HG02973 (cell line): ENCODE data around the gene CISD2.
"Not testable (repeated sequence)": the region's sequence is repeated elsewhere in the genome, so short reads cannot be mapped to it uniquely, and the experiment has no call there.

Source experiments
- ATAC-seq: cut with Tn5 transposase; IDR thresholded peaks from one replicate; pipeline ENCODE4 v1.9.1; 2021; ENCODE audit warnings: moderate library complexity; ENCODE audit not compliant: unreplicated experiment

Gene CISD2, protein sequence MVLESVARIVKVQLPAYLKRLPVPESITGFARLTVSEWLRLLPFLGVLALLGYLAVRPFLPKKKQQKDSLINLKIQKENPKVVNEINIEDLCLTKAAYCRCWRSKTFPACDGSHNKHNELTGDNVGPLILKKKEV

DNA sequence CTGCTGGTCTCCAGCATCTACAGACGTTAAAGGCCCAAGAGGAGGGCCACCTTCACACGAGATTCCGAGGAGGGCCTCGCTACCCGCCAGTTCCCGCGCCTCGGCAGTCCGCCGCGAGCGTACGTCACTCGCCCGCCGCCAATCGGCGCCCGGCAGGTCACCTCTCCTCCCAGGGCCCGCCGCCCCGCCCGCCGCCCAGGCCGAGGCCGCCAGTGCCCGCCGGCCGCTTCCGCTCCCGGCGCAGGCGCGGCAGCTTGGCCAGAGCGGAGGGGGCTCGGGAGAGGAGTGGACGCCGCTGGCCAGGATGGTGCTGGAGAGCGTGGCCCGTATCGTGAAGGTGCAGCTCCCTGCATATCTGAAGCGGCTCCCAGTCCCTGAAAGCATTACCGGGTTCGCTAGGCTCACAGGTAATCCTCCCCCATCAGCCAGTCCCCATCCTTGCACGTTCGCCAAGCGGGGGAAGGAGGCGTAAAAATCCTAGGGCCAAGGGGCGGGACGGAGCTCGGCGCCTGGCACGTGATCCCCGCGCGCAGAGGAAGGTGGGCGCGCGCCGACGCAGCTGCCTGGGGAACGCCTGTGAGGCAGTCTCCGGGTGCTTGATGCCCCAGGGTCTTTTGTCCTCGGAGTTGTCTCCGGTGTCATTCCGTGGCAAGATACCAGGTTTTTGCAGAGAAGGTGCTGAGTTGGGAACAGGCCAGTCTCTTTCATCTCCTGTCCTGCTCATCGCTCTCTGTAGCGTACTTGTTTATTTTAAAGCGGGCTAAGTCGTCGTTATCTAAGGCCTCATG is at the start of gene CISD2:
TSS of gene CISD2 (plus strand) at position 212 of the 788 bp plus-strand sequence. CDS start at position 305, 93 bp downstream.
- peak; percentile 83 for ATAC-seq

GRCh38 chr4:102819100-102819499 is 49.7 kb upstream of the CISD2 start:
- not testable (repeated sequence) for ATAC-seq

GRCh38 chr4:102819588-102820365 is 49.0 kb upstream of the CISD2 start:
- ATAC-seq = no peak

DNA sequence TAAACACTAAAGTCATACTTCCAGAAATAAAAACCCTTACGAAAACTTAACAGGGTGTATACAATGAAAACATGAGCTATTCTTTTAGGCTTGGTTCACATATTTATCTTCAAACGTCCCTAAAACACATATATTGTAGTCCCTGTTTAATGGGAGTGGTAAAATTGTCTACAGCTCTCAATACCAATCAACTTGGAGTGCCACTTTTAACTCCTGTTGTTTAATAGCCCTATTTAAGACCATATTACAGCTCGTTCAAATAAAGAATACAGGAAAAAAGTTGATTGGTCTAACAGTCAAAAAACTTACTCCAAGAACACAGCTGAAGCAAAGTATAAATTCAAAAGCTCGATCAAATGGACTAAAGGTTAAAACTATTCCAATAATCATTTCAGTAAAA is 45.3 kb upstream of the CISD2 start:
- ATAC-seq = no peak

DNA sequence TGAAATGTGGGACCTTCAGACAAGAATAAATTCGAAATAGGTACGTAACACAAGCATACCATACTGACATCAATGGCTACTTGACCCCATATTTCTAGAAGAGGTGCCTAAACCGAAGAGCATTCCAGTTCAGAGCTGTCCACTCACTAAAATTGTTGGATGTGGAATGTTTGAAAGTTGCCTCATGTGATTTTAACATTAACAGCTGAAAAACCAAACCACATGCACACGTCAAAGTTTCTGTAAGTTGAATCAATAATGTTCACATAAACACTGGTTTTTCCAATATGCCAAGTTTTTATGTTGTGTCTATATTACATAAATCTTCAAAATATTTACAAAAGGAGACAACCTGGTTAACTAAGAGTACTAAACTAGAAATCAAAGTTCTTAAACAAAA is 44.9 kb upstream of the CISD2 start:
- ATAC-seq = no peak

GRCh38 chr4:102824398-102824797 is 44.4 kb upstream of the CISD2 start:
- ATAC-seq = no peak

- ATAC-seq = no peak
Measured at GRCh38 chr4:102825261-102826091, 43.3 kb upstream of the CISD2 start.

DNA sequence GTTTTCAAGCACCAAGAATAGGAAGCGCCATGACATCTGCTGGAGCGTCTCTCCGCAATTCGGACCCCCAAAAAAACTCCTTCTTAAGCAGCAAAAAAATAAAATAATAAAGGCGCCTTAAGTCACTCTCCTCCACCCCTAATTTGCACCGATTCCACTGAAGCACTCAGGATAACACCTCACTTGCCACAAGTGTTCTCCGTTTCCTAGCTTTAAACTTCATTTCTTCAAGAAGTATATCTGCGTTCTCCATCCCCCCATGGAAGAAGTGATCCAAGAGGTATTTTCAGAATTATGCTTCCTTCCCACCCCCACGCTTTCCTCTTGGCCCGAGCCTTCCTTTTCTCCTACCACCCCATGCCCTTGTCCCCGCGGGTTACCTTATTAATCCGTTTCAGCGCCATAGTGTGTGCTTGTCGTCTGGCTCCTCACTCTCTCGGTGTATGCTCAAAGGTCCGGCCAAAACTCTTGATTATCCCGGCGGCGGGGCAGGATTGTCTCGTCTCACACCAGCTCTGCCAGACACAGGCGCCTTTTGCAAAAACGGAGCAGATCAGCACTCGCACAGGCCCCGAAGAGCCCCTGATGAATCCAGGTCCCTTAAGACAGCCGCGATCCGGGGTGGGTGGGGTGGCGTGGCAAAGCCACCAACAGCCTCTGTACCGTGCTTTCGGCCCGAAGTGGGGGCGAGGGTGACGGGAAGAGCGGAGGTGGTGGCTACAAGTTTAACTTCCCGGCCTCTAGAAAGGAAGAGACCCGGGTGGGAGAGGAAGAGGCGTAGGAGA is 42.5 kb upstream of the CISD2 start:
- no peak for ATAC-seq

DNA sequence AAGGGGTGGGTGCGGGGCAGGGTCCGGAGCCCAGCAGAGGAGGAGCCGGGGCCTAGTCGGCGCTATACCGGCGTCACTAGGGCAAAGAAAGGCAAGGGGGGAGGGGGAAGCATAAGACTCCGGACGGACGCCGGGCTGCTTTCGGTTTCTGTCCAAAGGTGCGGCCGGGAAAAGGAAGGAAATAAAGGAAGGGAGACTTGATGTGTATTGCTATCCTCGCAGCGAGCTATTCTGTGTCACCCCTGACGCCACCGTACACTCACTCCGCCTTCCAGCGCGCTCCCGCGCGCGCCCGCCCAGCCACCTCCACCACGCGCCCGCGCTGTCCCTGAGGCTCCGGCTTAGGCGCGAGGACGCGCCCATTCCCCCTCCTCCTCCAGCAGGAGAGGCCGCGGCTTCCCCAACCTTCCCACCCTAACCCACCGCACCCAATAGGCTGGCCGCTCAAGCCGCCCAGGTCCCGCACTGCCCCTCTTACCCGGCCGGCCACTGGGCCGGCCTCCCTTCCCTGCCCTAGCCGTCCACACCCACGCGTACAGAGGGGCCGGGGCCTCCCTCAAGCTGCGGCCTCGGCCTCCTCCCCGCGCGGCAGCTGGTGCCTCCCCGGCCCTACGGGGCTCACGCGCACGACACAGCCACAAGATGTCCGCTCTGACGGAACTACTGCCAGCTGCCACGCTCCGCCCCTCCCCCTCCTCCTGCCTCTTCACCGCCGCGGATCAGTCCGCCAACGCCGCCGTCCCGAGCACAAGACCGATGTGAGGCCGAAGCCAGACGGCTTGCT is 41.7 kb upstream of the CISD2 start, which contains the start of gene UBE2D3:
TSS of gene UBE2D3 (minus strand) at position 662 of the 784 bp plus-strand sequence. CDS start 1,043 bp downstream, outside the sequence.
- peak; percentile 27 for ATAC-seq

DNA sequence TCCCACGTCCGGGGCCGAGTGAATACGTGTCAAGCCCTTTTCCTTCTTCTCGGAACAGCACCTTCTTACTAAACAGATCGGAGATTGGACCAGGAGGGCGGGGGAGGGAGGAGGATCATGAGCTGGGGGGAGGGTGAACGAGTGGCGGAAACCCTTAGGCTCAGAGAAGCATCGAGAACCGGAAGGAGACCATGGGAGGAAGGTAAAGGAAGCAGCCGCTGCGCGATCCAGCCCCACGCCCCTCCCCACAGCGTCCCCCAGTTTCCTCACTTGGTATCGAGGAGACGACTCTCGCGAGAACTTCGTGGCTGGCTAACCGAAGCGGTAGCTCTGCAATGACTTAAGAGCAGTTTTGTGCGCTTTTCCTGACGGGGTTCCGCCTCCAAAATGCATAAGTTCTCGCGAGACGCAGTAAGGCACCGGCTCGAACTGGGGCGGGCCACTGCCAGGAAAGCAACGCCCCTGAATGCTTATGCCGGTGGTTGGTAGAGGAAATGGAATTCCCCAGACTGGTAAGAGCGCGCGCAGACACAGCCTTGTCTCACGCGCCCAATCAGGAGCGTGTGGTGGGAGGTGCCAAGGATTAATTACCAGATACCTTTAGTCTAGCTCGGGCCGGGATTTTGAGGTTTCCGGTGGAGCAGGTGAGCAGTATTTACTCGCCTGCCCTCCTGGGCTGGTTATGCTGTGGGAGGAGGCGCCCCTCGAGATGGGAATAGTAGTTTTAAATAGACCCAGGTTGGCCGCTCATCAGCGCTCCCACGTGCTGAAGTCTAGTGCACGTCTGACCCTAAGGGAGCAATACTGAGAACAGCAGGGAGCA is 40.9 kb upstream of the CISD2 start:
- ATAC-seq = peak; percentile 70

DNA sequence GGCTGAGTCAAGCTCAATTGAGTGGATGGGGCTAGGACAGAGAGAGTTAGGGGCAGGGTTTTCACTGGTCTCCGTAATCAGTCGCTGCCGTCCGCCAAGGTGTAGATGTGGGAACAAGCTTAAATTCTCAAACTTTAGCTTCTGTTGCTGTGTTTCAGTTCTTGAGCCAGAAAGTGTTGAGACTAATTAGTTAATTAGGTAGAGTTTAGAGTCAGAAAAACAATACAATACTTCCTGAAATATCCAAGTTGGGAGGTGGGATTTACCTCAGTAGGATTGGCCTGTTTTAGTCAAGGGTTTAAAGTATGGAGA is 40.3 kb upstream of the CISD2 start:
- no peak for ATAC-seq

DNA sequence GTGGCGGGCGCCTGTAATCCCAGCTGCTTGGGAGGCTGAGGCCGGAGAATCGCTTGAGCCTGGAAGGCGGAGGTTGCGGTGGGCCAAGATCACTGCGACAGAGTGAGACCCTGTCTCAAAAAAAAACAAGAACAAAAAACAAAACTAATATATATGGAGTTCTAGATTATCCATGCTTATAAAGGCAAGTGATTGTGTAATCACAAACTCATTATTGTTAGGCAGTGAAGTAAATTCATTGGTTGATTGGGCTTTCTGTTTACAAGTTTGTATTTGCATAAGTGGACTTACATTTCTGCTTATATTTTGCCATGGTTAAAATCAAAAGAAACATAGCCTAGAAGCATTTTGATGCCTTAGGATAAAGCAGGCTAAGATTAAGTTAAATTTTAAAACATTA is 39.0 kb upstream of the CISD2 start:
- no peak for ATAC-seq

GRCh38 chr4:102832105-102832504 is 36.7 kb upstream of the CISD2 start:
- no peak for ATAC-seq

DNA sequence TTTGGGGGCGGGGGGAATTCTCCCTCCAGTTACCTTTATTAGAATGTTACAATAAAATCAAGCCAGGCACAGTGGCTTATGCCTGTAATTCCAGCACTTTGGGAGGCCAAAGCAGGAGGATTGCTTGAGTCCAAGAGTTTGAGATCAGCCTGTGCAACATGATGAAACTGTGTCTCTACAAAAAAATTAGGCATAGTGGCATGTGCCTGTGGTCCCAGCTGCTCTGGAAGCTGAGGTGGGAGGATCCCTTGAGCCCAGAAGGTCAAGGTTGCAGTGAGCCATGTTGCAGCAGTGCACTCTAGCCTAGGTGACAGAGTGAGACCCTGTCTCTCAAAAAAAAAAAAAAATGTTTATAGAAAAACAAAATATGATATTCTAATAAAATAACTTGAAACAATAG is 36.1 kb upstream of the CISD2 start:
- ATAC-seq = no peak

DNA sequence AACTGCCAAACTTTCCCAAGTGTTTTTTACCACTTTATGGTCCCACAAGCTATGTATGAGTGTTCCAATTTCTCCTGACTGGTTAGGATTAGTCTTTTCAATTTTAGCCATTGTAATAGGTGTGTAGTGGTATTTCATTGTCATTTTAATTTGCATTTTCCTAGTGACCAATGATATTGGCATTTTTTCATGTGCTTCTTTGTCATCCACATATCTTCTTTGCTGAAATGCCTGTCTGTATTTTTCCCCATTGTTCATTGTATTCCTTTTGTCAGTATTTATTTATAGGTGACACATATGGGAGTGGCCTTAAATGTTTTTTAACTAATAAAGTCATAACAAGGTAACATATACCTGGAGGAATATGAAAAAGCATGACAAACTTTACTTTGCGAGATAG is 32.2 kb upstream of the CISD2 start:
- ATAC-seq = no peak

- no peak for ATAC-seq
Measured at GRCh38 chr4:102842367-102842766, 26.4 kb upstream of the CISD2 start.

DNA sequence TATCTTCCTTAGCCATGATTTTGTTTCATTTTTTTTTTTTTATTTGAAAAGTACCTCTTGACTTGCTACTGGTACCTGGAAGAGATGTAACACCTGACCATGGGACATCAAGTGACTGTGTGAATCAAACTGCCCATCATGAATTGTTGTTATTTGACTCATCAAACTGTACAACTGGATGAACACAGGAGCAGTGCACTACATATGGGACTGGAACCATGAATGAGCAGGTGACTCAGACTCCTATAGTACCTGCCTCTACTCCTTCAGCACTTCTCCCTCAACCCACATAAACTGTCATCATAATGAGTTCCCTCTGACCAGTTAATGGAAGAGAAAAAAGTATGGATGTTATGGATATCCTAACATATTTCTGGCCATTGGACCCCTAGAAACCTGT is 25.5 kb upstream of the CISD2 start:
- no peak for ATAC-seq

- ATAC-seq = no peak
Measured at GRCh38 chr4:102843938-102844337, 24.9 kb upstream of the CISD2 start.

DNA sequence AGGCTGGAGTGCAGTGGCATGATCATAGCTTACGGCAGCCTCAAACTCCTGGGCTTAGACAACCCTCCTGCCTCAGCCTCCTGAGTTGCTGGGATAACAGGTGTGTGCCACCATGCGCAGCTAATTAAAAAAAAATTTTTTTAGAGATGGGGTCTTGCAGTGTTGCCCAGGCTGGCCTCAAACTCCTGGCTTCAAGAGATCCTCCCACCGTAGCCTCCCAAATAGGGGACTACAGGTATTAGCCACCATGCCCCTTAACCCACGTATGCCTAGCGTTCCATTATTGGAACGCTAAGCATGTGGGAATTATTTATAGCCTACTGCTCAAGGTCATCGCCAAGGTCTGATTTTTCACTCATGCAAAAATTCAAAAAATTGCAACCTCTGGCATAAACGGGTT is 21.1 kb upstream of the CISD2 start:
- no peak for ATAC-seq
